ENCODE results near the gene MGMT. TPM values are rescaled to one million over a fixed set of nuclear protein-coding genes. Genes with fewer than 3 reads are reported as not detected.

MGMT gene
- polyA plus RNA-seq, 12 donors: 11.3 to 18.1 (median 13.5) TPM; not detected in 1

DNA sequence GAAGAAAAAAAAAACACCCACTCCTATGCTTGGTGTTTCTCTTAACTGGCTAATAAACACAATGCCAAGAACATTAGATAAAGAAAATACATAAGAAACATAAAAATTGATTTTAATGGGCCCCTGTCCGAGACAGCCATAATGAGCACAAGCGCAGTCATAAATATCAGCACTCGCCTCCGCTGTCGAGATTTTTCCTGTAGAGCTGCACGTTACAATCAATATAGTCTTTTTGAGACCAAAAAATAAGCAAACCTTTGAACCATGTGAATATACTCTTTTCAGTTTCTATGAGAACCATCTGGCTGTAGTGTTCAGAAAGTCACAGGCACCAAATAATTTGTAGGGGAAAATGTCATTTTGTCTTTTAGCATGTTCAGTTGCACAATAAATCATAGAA is 70.1 kb downstream of the MGMT start:
- DNase-seq: no peak

DNA sequence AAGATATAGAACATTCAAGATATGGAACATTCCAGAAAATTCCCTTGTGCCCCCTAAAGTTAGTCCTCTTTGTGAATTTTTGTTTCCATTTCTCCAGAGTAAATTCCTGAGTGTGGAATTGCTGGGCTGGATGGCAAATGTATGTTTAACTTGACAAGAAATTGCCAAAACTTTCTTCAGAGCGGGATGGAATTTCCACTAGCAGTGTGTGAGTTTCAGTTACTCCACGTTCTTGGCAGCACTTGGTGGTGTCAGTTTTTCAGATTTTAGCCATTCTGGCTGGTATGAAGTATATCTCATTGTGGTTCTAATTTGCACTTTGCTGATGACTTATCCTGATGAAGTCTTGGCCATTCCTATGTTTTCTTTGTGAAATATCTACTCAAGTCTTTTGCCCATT is 71.2 kb downstream of the MGMT start:
- DNase-seq: no peak

DNA sequence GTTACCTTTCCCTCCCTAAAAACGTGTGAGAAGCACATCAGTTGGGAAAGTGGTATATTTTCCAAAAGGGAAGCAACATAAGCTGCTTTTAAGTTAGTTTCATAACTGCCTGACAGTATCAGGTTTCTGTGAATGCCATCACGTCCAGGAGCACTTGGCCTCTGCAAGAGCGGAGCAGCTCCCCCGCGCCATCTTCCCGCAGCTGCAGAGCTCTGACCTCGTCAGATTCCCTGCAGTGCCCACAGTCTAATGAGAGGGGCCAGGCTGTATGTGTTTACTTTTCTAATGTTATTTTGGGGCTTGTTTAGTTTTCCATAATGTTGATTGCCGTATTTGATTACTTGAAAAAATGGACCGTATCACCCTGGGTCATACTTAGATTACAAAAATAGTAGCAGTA is 74.2 kb downstream of the MGMT start:
- DNase-seq: no peak

DNA sequence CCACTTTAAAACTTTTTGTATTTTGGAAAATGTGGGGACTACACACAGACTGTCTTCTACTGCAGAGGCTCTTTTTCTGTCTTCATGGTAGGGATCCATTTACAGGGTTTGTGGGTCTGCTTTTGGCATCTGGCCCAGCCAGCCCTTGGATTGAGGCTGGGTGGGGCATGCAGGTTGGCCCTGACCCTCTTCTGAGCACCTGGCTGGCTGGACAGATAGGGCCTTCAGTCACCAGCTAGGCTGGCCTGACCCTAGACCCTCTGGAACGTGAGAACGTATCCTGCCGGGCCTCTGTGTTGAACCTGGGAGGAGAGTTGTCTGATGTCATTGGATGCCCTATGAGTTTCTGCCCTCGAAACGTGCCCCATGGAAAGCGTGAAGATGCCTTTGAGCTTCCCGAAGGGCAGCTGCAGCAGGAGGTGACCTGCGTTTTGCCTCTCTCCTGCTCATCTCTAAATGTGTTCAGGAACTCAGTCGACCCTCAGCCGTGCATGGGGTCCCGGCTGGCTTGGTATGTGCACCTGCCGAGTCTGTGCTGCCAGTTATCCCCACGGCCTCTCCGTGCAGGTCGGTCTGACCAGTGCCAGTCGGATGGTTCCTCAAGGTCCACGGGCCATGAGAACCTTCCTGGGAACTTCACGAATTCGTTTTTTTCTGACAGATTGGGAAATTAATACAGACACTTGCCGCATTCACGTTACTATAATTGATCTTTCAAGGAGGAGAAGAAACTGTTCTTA is 74.9 kb downstream of the MGMT start:
- no peak for DNase-seq

DNA sequence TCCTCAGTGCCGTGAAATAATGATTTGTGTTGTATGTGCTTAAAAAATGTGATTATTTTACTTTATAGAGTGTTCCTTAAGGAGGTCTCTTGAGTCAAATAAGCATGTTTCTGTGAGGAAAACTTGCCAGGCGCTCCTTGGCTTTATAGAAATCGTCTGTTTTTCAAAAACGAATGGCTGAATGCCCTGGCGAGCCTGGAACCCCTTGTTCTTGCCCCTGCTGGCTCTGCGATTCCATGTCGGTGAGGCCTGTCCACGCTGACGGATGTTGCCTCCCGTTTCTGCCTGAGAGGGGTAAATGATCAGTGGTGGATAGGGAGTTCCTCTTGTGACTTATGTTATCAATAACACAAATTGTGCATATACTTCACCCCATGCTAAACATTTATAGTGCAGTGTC is 75.5 kb downstream of the MGMT start:
- no peak for DNase-seq

DNA sequence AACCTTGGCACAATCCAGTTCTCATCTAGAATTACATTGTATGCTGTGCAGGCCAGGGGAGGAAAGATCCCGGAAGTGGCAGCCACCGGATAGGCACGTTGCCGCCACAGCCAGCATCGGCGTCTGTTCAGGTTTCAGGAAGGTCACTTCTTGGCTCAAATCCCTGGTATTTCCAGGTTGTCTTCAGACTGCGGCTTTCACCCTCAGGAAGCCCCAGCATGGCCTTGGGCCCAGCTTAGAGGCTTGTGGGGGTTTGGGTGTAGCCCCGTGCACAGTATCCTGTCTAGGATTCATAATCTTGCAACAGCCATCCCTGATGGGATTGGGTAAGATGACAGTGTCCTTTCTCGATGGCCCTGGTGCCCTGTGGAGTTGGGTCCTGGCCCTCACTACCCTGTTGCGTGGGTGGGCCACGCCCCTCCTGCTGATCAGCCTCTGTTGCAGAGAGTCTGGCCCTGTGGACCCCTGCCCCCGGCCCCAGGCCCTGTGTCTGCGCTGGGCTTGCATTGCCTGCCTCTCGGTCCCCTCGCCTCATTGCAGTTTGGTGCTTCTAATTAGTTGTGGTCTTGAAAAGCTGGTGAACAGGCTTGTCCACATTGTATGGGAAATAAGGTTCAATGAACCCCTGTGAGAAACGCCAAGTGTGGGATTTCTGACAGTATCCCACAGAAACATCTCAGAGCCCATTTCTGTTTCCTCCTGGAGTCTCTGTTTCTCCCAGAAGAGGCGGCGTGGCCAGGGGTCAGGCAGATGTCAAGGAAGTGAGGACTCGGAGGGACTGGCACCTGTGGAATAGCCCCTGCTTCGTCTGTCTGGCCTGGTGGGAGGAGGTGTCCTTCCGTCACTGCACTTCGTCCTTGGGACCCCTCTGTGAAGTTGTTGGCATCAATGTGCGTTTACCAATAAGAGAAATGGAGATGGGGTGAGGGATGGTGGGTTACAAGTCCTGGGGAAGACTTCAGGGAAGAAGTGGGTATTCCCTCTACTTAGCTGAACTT is 77.5 kb downstream of the MGMT start:
- DNase-seq: no peak

DNA sequence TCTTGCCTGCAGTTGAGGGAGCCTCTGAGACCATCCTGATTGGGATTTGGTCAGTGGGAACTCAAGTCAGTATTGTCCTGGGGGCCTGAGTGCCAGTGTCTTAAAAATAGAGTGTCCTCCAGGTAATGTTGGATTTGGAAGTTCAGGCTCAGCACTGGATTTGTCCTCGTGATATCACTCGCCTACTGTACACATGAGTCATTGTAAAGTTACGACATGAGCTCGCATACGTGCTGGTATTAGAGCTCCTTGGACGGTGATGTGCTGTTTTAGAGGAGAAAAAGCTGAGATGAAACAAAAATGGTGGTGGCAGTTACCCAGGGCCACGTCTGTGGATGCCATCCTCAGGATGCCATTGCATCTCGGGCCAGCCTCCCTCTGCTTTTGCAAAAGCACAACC is 78.2 kb downstream of the MGMT start:
- DNase-seq: no peak

DNA sequence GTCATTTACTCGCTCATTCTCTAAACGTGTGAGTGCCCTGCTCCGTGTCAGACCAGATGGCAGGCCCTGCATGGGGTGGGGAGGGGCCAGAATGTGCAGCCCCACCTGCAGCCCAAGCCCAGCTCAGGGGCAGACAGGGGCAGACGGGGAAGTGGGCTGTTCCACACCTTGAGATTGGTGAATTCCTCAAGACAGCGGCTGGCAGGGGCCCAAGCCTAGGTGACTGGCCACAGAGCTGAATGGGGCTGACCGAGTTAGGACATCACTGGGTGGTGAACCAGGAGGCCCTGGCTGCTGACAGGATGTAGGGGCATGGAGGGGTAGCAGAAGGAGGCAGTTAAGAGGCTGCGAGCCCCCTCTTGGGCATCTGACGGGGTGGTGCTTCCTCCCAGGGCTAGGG is 79.1 kb downstream of the MGMT start:
- DNase-seq: no peak

DNA sequence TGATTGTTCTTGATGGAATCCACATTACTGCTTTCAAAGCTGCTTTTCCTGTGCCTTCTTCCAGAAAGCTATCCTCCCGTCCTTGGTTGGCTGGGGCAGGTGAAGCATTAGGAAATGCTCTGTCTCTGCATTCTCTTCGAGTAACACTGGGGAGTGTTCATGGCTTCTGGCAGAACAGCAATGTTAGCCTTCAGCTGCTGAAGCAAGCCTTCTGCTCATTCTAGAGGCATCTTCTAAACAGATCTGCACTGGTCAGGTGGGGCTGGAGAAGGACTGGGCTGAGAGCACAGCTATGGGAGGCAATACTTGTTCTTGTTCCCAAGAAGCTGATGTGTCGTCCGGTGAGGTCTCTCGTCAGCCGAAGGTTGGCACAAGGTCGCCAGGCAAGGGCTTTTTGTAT is 80.6 kb downstream of the MGMT start:
- DNase-seq: no peak

DNA sequence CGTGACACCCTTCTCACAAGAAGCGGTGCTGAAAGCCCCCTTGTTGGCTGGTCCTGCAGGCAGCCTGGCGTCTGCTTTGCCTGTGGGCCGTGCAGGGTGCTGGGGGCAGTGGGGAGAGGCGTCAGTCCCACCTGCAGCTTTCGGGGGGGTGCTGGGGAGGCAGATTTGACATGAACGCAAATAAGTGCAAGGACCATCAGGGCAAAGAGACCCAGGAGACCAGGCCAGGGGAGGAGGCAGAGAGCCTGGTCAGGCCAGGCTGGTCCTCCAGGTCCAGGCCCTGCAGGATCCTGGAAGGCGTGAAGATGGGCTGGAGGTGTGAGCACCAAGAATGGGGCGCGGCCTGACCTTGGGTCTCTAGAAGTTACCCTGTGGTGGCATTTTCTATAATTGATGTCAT is 81.6 kb downstream of the MGMT start:
- no peak for DNase-seq

DNA sequence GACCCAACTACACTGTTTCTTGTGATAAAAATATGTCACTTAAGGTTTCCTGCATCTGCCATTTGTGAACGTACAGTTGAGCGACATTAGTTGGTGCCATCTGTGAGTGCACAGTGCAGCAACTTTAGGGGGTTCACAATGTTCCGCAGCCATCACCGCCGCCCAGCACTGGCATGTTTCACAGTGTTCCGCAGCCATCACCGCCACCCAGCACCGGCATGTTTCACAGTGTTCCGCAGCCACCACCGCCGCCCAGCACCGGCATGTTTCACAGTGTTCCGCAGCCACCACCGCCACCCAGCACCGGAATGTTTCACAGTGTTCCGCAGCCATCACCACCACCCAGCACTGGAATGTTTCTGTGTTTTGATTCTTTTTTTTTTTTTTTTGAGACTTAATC is 83.0 kb downstream of the MGMT start:
- no peak for DNase-seq

DNA sequence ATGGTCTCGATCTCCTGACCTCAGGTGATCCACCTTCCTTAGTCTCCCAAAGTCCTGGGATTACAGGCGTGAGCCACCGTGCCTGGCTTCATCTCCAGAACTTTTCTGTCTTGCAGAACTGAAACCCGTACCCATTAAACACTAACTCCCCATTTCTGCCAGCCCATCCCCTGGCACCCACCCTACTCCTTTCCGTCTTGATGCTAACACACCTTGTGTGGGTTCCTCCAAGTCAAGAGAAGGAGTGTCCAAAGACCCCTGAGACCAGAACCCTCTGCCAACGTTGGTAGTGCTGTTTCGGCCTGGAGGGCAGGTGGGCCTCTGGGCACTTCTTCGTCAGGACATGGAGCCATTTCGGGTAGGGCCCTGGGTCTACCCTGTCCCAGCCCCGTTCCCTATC is 83.6 kb downstream of the MGMT start:
- no peak for DNase-seq

DNA sequence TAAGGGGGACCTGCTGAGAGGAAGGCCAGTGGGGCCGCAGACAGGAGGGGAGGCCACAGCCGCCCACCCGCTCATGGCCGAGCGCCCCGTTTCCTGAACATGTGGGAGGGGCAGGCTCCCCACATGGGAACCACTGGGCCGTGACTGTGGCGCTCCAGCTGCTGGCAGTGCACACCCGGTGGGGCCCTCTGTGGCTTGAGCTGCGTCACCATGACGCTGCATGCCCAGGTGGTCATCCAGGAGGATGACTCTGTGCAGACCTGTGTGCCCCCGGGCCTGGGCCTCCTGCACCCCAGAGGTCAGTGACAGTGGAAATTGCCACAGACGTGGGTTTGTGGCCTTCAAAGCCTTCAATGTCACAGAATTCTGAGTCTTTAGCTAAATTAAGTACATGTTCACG is 85.1 kb downstream of the MGMT start:
- no peak for DNase-seq

DNA sequence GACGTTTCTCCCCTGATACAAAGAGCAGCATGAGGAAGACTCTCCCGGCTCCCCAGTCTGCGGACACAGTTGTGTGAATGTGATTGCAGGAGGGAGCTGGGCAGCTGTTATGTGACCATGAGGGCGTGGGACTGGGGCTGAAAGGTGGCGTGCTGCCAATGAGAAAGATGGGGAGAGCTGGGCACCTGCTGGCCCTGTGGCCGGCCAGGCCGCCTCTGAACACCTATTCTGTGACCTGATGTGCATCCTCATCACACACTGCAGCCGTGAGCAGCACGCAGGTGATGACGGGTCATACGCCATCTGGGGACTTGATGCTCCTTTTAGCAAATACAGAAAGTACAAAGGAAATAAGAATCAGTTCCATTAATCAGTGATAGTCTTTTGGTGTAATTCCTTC is 86.9 kb downstream of the MGMT start:
- no peak for DNase-seq

DNA sequence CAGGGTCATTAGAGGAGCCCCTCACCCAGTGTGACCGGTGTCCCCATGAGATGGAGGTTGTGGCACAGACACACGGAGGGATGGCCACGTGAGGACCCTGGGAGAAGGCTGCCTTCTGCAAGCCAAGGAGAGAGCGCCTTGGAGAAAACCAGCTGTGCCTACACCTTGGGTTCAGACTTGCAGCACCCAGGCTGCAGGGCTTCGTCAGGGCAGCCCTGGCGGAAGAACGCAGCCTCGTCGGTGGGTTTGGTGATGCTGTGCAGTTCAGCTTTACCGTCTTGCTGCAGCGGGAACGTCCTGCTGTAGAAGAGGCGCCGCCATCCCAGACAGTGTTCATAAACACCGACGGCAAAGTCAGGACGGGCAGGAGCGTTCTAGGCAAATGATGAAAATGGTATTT is 89.3 kb downstream of the MGMT start:
- DNase-seq: no peak

DNA sequence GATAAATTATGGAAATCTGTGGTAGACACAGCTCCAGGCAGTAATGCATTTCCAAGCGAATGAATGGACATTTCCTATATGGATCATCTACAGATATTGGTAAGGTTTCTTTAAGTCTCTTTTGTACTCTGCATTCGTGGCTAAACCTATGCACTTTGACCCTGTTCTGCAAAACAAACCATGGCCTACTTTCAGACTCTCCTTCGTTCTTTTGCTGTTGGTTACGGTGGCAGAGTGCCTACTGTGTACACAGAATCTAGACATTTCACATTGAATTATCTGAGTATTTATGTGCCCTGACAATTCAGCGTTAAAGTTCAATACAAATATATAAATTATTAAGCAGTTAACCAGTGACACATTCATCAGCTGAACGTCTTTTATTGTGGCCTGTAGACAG is 93.3 kb downstream of the MGMT start:
- DNase-seq: no peak

DNA sequence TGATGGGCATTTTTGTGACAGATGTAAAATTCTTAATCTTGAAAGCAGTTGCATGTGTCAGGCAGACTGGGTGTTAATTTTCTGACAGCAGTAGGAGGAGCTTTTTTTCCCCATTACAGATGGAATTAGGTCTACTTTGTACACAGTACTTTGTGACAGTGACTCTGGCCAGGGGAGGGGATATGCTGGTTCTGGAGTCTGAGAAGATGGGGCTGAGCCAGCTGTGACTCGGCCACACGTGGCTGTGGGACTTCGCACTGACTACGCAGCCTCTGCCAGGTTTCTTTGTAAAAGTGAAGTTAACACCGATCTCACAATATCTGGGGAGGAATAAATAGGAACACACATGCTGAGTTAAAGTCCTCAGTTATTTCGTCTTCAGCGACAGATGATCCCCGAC is 95.4 kb downstream of the MGMT start:
- no peak for DNase-seq

DNA sequence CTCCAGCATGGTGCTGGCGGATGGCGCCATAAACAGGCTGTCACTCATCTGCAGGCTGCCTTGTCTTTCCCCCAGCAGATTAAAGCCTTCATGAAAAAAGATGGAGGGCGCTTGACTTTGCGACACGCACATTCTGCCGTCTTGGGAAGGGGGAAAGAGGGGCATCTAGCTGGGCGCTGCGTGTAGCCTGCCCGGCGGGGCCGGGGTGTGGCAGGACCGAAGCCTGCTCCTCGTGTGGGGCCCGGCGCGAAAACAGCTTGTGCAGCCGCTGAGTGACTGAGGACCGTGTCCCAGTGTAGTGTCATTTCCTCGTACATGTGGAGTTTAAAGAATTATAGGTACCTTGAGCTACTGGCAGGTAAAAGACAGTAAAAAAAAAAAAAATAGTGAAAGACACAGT is 97.9 kb downstream of the MGMT start:
- DNase-seq: no peak

DNA sequence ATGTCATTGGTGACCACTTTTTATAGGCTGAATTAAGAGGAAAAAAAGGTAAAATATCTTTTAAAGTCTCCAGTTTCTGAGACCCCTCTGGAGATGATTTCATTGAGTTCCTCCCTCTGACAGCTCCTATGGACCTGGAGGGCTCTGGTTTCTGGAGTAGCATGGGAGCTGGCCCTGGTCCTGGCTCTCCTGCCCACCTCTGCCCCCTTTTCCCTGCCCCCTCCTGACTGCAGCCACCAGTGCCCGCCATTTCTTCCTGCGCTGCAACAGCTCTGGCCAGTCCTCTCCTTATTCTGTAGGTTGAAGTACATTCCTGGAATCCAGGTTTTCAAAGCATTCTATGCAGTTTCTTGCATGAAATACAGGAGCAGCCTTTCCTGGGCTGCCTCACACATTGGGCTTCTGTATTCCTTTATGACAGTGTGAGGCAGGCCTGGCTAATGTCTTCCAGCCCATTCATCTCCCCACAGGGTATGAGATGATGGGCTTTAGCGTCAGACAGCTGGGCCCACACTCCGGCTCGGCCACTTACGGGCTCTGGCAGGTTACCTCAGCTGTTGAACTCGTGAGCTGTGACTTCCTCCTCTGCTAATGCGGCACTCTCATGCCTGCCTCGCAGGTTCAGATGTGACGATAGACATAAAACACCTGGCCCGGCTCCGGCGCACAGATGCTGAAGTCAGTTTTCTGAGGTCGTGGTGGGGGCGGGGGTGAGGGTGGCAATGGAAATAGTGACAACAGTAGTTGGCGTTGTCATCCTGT is 101.7 kb downstream of the MGMT start:
- no peak for DNase-seq

DNA sequence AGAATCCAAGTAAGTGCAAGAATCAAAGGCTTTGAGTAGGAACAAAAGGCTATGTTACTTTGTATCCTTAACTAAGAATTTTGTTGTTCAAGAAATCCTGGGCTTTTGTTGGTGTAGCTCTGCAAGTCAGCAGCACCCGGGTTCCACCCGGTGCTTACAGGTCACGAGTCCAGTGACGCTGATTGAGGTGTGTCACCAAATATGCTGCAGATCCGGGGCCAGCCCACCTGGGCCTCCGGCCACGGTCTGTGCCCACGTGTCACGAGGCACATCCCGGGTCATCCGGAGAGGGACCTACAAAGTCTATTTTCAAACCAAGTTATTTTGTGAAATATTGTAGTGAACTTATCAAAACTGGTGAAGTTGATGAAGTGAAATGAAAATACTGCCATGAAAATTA is 103.1 kb downstream of the MGMT start:
- DNase-seq: no peak

DNA sequence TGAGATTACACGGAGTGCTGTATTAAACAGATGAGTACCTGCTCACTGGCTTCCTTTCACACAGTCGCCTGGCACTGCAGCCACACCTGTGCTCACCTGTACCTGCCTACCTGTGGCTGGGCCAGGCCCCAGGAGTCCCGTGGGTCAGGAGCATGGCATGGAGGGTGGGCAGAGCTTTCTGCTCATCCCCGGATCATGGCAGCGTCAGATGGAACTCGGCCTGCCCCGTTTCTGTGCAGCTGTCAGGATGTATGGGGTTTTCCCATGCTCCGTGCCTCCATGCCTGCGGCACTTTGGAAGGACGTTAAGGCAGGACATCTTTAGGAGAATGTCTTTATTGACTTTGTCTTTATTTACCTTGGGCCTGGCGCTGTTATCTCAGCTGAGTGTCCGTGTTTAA is 112.2 kb downstream of the MGMT start:
- no peak for DNase-seq

DNA sequence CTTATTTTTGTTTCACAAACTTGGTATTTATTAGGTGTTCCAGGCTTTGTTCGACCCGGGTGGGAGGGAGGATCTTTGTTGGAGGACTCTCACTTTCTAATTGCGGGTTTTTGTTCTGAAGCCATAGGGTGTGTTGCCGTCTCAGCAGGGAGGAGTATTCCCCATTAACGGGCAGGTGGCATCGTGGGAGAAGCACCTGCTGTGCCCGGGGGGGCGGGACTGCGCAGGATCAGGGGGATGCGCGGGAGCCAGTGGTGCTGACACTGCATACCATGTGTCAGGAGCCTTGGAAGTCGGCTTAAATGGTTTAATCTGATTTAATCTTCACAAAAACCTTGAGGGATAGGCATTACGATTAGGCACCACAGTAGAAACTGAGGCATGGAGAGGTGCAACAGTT is 113.0 kb downstream of the MGMT start:
- no peak for DNase-seq

DNA sequence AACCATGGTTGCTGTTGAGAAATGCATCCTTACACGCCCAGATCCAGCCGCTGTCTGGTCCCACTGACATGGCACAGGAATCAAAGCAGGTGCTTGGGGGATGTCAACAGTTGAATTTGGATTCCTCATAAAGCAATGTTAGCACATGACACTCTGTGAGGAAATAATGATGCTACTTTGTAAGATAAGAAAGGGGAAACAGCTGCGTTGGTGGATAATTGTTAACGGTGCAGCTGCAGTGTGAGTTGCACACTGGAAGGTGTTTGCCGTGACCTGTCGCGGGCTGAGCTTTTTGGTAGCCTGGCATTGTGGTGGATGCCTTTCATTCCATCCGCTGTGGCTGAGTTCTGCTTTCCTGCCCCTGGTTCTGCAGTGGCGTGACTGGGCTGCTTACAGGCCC is 113.9 kb downstream of the MGMT start:
- no peak for DNase-seq
